LNCAP (cell line): ENCODE data around the gene NIPBL.

ENCODE experiments used
- CTCF ChIP-seq: fragments of 450-650 bp; IDR thresholded peaks from 2 replicates; pipeline ENCODE4 v1.5.1; 2017; ENCODE audit warnings: mild to moderate bottlenecking

Gene NIPBL

GRCh38 chr5:36881807-36882206 is 5.2 kb downstream of the NIPBL start:
- no peak for TF ChIP-seq CTCF

- TF ChIP-seq CTCF: no peak
Observed at GRCh38 chr5:36882250-36882649, 5.7 kb downstream of the NIPBL start.

GRCh38 chr5:36883894-36884462 is 7.4 kb downstream of the NIPBL start:
- TF ChIP-seq CTCF: no peak

- no peak for TF ChIP-seq CTCF
Observed at GRCh38 chr5:36885149-36885548, 8.6 kb downstream of the NIPBL start.

- TF ChIP-seq CTCF: no peak
Observed at GRCh38 chr5:36885566-36886485, 9.3 kb downstream of the NIPBL start.

- no peak for TF ChIP-seq CTCF
Observed at GRCh38 chr5:36886791-36887190, 10.2 kb downstream of the NIPBL start.

GRCh38 chr5:36887532-36887931 is 11.0 kb downstream of the NIPBL start:
- no peak for TF ChIP-seq CTCF
